ENCODE results near the gene CFAP46.

DNA sequence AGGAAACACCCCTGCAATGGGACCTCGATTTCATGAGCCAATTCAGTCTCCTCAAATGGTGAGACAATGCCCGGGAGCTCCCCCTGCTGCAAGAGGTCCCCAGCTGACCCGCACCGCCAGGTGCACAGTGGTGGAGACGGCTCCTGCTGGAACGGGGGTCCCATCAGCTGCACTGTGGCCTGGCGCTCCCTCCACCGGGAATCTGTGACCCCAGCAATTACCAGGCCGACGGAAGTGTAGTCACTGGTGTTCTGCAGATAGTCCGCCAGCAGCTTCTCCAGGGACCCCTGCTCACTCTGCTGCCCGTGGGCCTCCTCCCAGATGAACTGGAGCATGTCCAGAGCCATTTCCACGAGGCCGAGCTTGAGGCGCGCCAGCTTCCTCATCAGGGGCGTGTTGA, 91.5 kb downstream of the CFAP46 start:
- TF ChIP-seq, protein P1, sequence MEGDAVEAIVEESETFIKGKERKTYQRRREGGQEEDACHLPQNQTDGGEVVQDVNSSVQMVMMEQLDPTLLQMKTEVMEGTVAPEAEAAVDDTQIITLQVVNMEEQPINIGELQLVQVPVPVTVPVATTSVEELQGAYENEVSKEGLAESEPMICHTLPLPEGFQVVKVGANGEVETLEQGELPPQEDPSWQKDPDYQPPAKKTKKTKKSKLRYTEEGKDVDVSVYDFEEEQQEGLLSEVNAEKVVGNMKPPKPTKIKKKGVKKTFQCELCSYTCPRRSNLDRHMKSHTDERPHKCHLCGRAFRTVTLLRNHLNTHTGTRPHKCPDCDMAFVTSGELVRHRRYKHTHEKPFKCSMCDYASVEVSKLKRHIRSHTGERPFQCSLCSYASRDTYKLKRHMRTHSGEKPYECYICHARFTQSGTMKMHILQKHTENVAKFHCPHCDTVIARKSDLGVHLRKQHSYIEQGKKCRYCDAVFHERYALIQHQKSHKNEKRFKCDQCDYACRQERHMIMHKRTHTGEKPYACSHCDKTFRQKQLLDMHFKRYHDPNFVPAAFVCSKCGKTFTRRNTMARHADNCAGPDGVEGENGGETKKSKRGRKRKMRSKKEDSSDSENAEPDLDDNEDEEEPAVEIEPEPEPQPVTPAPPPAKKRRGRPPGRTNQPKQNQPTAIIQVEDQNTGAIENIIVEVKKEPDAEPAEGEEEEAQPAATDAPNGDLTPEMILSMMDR (conservative IDR thresholded peaks at IDR 0.05; ENCODE audit: low read depth, low read length), result no peak
- no peak for TF ChIP-seq ELK1 (IDR thresholded peaks at IDR 0.05; ENCODE audit: borderline replicate concordance, low read depth, low read length)
